ENCODE measurements around the gene FNDC11.
A peak's percentile ranks its signal among the peaks of the same experiment; 100 is the strongest.

FNDC11 gene

DNA sequence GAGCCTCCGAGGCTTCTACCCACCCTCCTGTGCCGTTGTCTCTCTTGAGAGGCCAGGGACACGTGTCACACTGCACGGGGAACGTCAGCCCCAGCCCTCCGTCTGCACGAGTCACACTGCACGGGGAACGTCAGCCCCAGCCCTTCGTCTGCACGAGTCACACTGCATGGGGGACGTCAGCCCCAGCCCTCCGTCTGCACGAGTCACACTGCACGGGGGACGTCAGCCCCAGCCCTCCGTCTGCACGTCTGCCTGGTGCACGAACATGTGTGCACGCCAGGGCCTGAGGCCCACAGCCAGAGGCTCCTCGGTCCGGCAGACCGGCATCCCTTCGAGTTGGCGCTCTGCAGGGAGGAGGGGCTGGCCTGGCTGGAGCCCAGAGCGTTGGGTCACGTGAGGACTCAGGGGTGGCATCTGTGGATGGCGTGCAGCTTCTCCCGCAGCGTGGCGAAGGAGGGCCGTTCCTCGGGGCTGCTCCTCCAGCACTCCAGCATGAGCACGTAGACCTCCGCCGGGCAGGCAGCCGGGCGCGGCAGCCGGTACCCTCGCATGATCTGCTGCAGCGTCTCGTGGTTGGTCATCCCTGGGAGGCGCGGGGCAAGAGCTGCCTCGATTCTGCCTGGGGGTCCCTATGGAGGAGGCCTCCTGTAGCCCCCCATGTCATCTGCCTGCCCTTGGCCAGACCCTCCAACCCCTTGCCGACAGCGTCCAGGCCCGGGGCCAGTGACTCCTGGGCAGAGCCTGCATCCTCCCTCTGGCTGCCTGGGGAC lies 13.4 kb upstream of the FNDC11 start:
- no peak for DNase-seq

DNA sequence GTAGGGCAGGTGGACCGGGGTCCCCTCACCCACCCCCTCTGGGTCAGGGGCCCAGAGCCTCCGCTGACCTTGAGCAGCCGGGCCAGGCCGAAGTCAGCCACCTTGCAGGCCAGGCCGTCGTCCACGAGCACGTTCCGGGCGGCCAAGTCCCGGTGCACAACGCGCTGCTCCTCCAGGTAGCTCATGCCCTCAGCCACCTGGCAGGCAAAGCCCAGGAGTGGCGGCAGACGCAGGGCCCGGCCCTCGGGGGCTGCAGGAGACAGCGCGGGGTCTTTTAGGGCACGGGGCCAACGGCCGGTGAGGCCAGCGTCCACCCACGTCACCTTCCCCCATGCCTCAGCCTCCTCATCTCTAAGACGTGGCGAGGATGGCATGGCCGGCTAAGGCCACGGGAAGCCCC lies 12.6 kb upstream of the FNDC11 start:
- DNase-seq, result no peak

DNA sequence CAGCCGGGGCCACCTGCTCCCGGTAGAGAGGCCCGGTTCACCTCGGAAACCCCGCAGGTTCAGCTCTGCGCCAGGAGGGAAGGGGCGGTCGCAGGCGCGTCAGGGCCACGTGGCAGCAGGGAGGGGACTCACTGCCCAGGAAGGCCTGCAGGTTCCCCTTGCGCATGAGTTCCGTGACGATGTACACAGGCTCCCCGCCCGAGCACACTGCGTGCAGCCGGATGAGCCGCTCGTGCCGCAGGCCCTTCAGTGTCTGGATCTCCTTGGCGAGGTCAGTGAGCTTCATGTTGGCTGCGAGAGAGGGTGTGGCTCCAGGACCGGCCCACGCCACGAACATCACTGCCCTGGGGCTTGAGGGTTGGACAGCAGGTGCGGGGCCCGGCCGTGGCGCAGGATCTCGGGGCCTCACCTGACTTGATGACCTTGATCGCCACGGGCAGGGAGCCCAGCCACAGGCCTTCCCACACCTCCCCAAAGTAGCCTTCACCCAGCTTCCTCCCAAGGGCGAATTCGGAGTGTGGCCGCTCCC lies 11.9 kb upstream of the FNDC11 start:
- DNase-seq, result no peak

DNA sequence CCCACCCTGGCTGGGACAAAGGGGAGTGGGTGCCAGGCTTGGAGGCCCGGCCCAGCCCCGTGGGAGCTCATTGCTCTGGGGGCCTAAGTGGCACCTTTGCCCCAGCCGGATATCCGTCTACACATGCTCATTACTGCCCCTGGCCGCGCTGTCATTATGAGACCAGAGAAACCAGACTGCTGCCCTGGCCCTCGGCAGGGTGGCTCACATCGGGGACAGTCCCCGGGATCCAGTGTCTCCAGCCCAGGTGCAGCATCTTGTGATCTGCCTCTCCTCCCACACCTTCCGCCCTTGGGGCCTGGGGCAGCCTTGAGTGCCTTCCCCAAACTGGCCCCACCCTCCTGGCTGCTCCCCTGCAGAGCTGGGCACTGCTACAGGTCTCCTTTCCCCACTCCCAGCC lies 11.3 kb upstream of the FNDC11 start:
- DNase-seq, result no peak

DNA sequence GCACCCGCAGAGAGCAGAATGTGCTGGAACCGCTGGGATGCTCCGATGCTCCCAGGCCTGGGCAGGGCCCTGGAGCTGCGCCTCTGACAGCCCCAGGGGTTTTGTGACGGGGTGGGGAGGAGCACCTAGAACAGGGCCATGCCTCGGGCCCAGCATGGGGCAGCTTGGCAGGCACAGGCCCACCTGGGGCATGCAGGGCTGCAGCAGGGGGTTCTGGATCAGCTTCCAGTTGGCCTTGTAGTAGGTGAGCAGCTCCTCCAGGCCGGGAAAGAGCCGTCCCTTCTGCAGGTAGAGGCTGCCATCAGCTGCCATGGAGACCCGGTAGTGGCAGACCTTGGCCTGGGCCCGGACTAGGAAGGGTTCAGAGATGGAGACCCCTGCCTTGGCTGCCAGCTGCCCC lies 10.8 kb upstream of the FNDC11 start:
- DNase-seq, result no peak

DNA sequence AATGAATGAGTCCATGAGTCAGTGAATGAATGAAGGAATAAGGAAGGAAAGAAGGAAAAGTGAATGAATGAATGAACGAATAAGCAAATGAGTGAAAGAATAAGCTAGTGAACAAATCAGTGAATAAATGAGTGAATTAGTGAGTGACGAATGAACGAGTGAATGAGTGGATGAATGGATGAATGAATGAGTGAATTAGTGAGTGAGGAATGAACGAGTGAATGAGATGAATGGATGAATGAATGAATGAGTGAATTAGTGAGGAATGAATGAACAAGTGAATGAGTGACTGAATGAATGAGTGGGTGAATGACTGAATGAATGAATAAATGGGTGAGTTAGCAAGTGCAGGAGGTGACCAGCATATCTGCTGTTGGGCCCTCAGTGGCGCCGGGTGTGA lies 10.2 kb upstream of the FNDC11 start:
- no peak for DNase-seq

DNA sequence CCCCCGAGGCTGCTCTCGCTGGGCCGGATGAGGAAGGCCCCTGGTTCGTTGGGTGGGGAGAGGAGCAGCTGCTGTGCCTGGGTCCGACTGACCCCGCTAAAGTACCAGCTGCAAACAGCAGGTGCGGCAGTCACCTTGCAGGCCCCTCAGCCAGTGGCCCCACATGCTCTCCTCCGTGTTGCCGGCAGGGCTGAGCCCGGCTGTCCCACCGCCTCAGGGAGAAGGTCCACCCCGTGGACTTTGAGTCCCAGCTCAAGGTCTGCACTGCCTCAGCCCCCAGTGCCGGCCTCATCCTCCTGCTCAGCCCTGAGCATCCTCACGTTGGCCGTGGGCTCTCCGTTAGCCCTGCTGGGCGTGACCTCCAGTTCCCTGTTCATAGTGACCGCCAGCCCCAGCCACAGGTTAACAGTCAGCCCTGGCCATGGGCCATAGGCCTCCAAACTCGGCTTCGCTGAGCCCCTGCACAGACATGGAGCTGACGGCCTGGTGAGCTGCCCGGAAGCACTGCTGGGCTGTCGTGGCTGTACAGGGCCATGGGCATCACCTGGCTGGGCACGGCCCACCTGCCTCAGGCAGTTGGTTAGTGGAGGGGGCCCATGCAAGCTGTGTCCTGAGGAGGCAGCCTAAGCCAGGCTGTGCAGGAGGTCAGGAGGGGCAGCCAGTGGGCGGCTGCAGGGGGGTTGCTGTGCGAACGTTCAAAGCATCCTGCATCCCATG lies 9.6 kb upstream of the FNDC11 start:
- no peak for DNase-seq

DNA sequence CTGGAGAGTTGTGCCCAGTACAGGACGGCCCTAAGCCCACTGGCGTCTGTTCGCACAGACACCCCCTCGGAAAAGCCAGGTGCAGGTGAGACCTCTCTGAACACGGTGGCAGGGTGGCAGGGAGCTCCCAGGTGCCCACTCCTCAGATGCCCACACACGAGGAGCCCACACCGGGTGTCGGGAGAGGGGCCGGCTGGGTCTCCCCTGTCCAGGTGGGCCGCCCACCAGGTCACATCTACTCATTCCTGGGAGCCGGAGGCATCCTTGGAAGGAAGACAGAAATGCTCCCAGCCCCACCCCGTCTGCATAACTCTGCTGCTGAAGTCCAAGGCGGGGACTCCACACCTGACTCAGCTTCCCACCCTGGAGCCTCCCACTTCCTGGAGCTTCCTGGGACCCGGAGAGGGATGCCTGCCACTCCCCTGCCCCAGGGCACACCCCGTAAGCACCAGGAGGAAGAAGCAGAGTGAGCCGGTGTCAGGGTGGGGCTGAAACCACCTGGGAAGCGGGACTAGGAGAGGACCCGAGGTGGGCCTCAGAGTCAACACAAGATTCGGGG lies 8.9 kb upstream of the FNDC11 start:
- DNase-seq, result no peak

DNA sequence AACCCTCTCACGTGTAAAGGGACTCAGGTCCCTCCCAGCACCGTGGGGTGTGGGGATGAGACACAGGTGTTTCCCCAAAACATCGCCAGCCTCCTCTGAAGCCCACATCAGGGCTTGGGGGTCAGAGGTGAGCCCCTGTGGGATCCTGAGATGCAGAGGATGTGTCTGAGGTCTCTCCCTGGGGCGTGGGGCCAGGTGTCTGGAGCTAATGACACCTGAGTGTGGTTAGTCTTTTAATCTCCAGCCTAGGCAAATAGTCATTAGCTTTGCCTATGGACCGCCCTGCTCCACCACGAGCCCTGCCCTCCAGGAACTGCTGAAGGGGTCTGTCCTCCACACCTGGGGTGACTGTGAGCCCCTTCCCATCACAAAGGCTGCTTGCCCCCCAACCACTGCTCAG lies 8.1 kb upstream of the FNDC11 start:
- DNase-seq, result no peak

DNA sequence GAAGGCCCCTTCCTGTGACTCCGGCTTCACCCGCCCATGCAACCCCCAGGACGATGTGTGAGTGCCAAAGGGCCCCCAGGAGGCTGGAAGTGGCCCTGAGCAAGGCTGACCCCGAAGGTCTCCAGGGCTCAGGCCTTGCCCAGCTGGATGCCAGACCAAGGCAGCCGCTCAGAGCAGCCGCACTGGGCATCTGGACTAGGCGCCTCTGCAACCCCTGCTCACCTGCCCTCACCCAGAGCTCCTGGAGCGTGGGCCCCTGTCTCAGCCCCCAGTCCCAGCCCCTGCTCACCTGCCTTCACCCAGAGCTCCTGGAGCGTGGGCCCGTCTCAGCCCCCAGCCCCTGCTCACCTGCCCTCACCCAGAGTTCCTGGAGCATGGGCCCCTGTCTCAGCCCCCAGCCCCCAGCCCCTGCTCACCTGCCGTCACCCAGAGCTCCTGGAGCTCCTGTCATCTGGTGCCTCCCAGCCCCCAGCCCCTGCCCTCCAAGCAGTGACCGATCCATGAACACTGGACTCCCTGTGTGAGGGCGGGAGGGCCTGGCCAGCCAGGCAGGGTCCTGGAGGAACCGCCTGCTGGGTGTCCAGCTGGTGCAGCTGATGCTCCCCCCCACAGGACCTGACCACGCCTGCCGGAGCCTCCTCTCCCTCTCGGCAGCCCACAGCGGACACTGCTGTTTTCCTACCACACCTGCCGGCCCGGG lies 7.6 kb upstream of the FNDC11 start:
- DNase-seq, result no peak

DNA sequence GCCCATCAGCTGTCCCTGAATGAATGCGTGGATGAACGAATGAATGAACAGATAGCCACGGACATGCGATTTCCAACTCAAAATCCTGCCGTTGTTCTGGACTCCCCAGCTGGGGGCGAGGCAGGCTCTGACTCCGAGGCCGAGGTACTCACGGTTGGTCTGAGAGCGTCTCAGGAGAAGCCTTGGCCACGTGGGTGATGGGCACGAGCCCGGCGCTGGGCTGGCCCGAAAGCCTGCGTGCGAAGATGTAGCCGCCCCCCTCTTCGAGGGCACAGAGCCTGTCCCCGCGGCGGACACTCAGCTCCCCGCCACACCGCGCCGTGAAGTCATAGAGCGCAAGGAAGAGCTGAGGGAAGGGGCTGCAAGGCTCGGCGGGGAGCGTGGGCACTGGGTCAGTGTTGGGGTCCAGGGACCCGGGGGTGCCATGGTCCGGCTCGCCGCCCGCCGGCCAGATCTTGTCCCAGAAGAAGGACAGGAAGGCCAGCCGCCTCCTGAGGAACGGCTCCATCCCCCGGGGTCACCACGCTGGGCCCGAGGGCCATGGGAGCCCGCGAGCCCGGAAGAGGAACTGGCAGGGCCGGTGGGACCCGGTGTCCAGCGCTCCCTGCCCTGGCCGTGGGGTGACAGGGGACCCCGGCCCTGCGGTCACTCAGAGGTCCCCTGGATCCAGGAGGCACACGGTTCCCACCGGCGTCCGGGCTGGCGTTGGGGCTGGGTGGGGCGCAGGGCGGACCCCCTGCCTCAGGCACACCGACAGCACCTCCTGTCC lies 6.8 kb upstream of the FNDC11 start:
- no peak for DNase-seq

DNA sequence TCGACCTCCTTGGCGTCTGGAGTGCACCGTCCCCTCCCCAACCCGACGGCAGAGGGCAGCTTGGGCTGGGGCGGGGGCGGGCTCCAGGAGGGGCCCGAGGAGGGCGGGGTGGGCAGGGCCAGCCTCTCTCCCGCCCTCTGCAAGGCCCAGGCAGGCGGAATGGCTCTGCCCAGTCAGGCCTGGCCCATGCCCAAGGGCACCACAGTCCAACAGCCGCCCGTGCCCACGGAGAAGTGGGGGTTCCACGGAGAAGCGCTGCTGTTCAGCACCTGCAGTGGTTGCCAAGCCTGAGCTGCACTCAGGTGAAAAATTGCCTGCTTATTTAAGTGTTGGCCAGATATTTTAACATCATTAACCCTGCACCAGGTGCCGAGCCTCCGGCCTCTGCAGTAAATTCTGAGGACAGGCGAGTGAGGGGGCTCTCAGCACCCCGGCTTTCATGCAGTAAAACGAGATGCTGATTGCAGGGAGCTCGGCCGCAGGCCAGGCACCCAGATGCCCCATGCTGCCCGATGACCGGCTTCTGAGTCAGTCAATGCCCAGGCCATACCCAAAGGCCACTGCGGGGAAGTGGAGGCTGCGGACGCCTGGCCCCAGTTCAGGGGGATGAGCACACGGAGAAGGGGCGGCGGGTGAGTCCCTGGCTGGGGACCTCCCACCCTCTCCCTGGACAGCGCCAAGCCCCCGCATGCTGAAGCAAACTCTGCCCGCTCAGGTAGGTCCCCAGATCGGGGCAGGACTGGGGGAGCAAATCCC lies 6.1 kb upstream of the FNDC11 start, which contains the start of gene SRMS:
Gene SRMS, minus strand, starts transcription at position 25 of the 756 bp plus-strand sequence. CDS start 286 bp downstream, outside the sequence.
- no peak for DNase-seq

DNA sequence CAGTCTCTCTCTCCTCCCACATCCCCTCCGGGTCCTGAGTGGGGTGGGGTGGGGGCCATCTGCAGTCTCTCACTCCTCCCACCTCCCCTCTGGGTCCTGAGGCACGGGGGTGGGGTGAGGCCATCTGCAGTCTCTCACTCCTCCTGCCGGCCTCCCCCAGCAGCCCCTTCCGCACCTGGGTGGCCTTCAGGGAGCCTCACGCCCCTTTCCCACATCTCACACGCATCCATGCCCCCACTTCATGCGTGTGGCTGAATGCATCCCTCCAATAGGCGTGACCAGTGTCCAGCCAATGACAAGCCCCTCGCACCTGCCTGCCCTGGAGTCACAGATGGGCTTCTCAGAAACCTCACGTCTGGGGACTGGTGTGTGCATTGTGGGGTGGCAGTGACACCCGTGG lies 5.4 kb upstream of the FNDC11 start:
- DNase-seq, result no peak

DNA sequence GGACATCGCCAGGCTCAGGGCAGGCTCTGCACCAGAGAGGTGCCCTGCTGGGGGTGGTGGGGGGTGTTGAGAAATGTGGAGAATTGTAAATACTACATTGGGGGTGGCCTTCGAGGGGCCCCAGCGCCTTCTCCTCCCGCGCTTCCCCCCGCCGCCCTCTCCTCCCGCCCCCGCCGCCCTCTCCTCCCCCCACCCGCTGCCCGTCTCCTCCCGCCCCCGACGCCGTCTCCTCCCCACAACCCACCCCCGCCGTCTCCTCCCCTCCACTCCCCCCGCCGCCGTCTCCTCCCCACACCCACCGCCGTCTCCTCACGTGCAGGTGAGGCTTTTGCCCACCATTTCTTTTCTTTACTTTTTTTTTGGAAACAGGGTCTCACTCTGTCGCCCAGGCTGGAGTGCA lies 4.9 kb upstream of the FNDC11 start:
- no peak for DNase-seq

DNA sequence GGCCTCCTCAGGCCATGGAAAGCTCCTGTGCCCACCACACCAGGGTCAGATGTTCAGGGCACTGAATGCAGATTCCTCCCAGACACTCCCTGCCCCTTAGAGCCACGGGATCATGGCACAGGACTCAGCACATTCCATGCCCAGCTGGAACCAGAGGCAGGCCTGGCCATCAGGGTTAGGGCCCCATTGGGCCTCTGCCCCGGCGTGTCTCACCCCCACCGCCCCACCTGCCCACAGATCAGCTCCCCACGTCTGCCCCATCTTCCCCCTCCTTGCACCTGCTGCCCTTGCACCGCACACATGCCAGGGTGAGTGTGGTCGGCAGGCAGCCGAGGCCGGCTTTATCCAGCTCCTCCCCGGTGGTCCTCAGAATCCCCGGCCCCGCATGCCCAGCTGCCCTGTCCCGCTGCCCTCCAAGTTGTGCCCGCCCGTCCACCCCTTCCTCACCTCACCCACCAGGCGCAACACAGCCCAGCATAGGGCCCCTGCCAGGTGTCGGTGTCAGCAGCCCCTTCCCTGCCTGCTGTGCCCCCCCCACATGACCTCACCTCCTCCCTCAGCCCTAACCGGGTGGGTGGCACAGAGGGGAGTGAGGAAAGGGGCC lies 4.2 kb upstream of the FNDC11 start:
- no peak for DNase-seq

DNA sequence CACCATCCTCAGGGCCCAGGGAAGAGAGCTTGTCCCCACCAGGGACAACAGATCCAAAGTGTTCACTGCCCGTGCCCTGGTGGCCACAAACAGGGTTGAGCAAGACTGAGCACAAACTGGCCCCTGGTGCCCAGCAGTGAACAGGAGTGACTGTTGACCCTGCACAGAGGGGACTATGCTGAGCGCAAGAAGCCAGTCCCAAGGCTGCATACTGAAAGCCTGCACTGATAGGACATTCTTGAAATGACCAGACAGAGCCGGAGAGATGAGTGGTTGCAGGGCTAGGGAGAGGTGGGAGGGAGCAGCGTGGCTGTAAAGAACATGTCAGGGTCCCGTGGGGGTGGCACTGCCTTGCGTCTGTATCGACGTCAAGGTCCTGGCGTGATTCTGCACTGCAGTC lies 2.9 kb upstream of the FNDC11 start:
- DNase-seq, result no peak

DNA sequence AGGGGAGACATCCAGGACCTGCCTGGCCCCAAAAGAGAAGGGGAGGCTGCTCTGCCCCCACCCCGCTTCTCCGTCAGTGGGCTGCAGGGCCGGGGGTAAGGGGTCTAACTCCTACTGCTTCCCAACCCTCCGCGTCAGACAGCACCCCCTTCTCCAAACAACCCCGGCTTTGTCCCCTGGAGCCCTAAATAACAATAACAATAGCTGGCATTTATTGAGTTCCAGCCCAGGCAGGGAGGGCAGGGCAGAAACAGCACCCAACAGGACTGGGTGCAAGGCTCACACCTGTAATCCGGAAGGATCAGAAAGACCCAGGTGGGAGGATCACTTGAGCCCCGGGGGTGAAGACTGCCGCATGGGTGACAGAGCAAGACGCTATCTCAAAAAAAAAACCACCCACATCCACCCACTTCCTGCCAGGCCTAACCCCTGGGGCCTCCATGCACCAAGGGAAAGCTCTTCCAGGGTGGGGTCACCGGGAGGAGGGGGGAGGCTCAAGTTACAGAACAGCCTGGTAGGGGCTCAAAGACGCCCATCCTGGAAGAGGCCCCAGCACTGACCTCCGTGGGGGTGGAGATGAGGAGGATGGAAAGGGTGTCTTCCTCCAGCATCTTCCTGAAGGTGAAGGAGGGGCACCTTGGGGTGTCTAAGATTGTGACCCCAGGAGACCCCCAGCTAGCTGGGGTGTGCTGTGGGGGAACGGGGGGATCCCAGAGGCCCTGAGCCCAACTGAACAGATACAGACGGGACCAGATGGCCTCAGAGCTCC lies 1.3 kb upstream of the FNDC11 start:
- no peak for DNase-seq

DNA sequence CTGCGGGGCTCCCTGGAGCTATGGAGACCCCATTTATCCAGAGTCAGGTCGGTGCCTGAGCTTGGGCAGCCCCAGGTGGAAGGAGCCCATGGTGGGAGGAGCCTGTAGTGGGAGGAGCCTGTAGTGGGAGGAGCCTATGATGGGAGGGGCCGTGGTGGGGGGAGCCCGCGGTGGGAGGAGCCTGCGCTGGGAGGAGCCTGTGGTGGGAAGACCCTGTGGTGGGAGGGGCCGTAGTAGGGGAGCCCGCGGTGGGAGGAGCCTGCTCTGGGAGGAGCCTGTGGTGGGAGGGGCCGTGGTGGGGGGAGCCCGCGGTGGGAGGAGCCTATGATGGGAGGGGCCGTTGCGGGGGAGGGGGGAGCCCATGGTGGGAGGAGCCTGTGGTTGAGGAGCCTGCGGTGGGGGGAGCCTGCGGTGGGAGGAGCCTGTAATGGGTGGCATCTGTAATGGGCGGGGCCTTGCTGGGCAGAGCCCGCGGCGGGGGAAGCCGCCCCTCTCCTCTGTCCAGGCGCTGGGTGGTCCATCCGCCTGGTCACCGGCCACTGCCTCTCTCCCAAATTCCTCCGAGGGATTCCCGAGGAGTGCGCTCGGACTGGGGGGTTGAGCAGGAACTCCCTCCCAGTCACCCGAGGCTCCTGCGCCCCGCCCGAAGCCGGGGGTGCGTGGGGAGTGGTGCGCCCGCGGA lies 567 bp upstream of the FNDC11 start:
- peak; percentile 15 for DNase-seq

DNA sequence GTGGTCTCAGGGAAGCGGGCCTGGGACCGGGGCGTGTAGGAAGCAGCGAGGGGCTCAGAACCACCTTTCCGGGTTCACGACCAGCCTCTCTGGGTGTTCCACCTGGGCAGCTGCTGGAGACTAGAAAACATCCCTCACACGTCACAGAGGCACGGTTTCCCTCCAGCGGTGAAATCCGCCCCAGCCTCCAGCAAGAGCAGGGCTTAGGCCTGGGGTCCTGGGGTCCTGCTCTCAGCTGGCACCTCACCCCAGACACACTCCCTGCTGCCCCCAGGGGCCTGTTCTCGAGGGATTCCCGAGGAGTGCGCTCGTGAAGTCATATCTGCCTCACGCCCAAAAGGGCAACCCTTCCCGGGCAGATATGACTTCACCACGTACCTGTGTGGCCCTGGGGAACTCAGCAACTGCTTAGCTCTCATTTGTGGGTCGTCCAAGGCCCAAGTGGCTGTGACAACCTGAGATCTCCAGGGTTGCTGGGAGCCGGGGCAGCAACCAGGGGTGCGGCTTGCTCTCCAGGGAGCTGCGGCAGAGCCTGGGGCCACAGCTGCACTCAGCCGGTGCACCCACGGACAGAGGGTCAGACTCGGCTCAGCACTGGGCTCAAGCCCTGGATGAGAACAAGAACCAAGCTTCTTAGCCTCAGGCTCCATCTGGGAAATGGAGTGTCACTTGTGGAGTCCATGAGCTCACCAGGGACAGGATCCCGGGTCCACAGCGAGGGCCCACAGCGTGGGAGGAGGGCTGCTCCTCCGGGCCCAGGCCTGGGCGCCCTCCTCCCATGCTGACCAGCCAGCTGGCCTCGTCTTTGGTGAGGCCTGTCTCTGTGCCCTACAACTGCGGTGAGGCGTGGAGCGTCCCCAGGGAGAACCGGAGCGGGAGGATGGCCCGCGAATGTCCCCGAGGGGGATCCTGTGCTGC lies 661 bp downstream of the FNDC11 start:
- DNase-seq, result no peak
